Astrocyte (in vitro differentiated cells and primary cell): ENCODE results near the gene RPH3AL. TPM values are rescaled to one million over a fixed set of nuclear protein-coding genes. Genes with fewer than 3 reads are reported as not detected.
A peak's percentile ranks its signal among the peaks of the same experiment; 100 is the strongest.

ENCODE experiments used
- DNase-seq: peaks from one replicate; pipeline ENCODE4 v3.0.0-alpha.2; 2010; ENCODE audit warnings: low read depth
- FAIRE-seq: peaks from 2 replicates; lab custom pipeline; 2011; peaks lifted over from hg19 to GRCh38; lab: Jason Lieb, UNC
- H2AFZ ChIP-seq: 2 replicates; pipeline ENCODE4 v1.6.0; 2012; ENCODE audit warnings: low read depth, low read length, inconsistent platforms
- H3K27ac ChIP-seq: 2 replicates; pipeline ENCODE4 v1.5.1; 2011; ENCODE audit warnings: low read depth, low read length, inconsistent platforms
- H3K27me3 ChIP-seq: 2 replicates; pipeline ENCODE4 v1.6.0; 2011; ENCODE audit warnings: low read length, inconsistent platforms; ENCODE audit not compliant: insufficient read depth
- H3K36me3 ChIP-seq: 2 replicates; pipeline ENCODE4 v1.5.1; 2011; ENCODE audit warnings: low read length, inconsistent platforms; ENCODE audit not compliant: insufficient read depth
- H3K4me1 ChIP-seq: 2 replicates; pipeline ENCODE4 v1.5.1; 2011; ENCODE audit warnings: low read length, inconsistent platforms; ENCODE audit not compliant: insufficient read depth
- H3K4me2 ChIP-seq: 2 replicates; pipeline ENCODE4 v1.6.0; 2012; ENCODE audit warnings: low read length, inconsistent platforms
- H3K4me3 ChIP-seq: 2 replicates; pipeline ENCODE4 v1.5.1; 2011; ENCODE audit warnings: low read depth, mild to moderate bottlenecking, low read length, inconsistent platforms; ENCODE audit not compliant: insufficient read depth
- H3K79me2 ChIP-seq: 2 replicates; pipeline ENCODE4 v1.6.0; 2012; ENCODE audit warnings: mild to moderate bottlenecking, low read length, inconsistent platforms; ENCODE audit not compliant: insufficient read depth
- H3K9ac ChIP-seq: 2 replicates; pipeline ENCODE4 v1.6.0; 2012; ENCODE audit warnings: mild to moderate bottlenecking, low read length, inconsistent platforms
- H3K9me3 ChIP-seq: 2 replicates; pipeline ENCODE4 v1.5.1; 2012; ENCODE audit warnings: low read depth, mild to moderate bottlenecking, low read length, inconsistent platforms; ENCODE audit not compliant: insufficient read depth
- H4K20me1 ChIP-seq: 2 replicates; pipeline ENCODE4 v1.6.0; 2012; ENCODE audit warnings: low read length, inconsistent platforms; ENCODE audit not compliant: insufficient read depth
- H3K27ac Mint-ChIP-seq: one replicate; pipeline ENCODE4 v1.8.0; 2021; ENCODE audit warnings: mild to moderate bottlenecking, mixed read lengths; ENCODE audit not compliant: unreplicated experiment
- H3K27me3 Mint-ChIP-seq: one replicate; pipeline ENCODE4 v1.8.0; 2021; ENCODE audit warnings: low read depth, mixed read lengths; ENCODE audit not compliant: unreplicated experiment
- H3K36me3 Mint-ChIP-seq: one replicate; pipeline ENCODE4 v1.8.0; 2021; ENCODE audit warnings: low read depth, mixed read lengths; ENCODE audit not compliant: unreplicated experiment
- H3K4me1 Mint-ChIP-seq: one replicate; pipeline ENCODE4 v1.8.0; 2021; ENCODE audit warnings: low read depth, mixed read lengths; ENCODE audit not compliant: unreplicated experiment
- H3K4me3 Mint-ChIP-seq: one replicate; pipeline ENCODE4 v1.8.0; 2021; ENCODE audit warnings: mild to moderate bottlenecking, moderate library complexity, mixed read lengths; ENCODE audit not compliant: unreplicated experiment
- H3K9me3 Mint-ChIP-seq: one replicate; pipeline ENCODE4 v1.8.0; 2021; ENCODE audit warnings: mild to moderate bottlenecking, mixed read lengths; ENCODE audit not compliant: unreplicated experiment
- CTCF ChIP-seq: IDR thresholded peaks from 2 replicates; pipeline ENCODE4 v1.5.1; 2011; ENCODE audit warnings: low read depth, mild to moderate bottlenecking, inconsistent platforms, low read length, moderate library complexity; ENCODE audit not compliant: insufficient read depth
- EZH2 ChIP-seq: IDR thresholded peaks from 2 replicates; pipeline ENCODE4 v1.6.1; 2012; ENCODE audit warnings: mild to moderate bottlenecking, low read length, inconsistent platforms; ENCODE audit not compliant: insufficient read depth
- total RNA-seq: library from RNA; stranded (reverse); gene quantifications from 2 replicates; pipeline ENCODE4 v1.2.1, GENCODE V29; 2021

Gene RPH3AL
- total RNA-seq, 1 donor from 2014 or later = 3.7 TPM

GRCh38 chr17:193426-193810, 159.2 kb downstream of the RPH3AL start:
- no peaks in the 10 kb centered on the region for H3K4me1 Mint-ChIP-seq
- no peak overlapping the region for H3K4me3 Mint-ChIP-seq
- Histone ChIP-seq H3K9ac (no peak overlapping the region), H3K79me2 (no peaks in the 10 kb centered on the region), H3K4me2 (no peak overlapping the region), H3K4me3 (no peak overlapping the region), H3K27me3 (peaks cover 6% of the 10 kb centered on the region), H4K20me1 (no peaks in the 10 kb centered on the region), H3K9me3 (no peaks in the 10 kb centered on the region), H3K4me1 (no peaks in the 10 kb centered on the region), H3K27ac (no peak overlapping the region), H3K36me3 (no peaks in the 10 kb centered on the region), H2AFZ (no peak overlapping the region)
- H3K9me3 Mint-ChIP-seq = no peaks in the 10 kb centered on the region
- no peaks in the 10 kb centered on the region for H3K36me3 Mint-ChIP-seq
- peak overlapping the region; percentile 47 for H3K27ac Mint-ChIP-seq
- no peak for TF ChIP-seq CTCF
- no peak for TF ChIP-seq EZH2
- FAIRE-seq (no peak), DNase-seq (no peak)
- peaks cover 13% of the 10 kb centered on the region for H3K27me3 Mint-ChIP-seq

GRCh38 chr17:192666-193425, 159.8 kb downstream of the RPH3AL start:
- H3K4me3 ChIP-seq = no peak overlapping the region
- H3K9me3 ChIP-seq = no peaks in the 10 kb centered on the region
- no peaks in the 10 kb centered on the region for H3K4me1 Mint-ChIP-seq
- no peak overlapping the region for H3K4me2 ChIP-seq
- no peak for DNase-seq
- H3K36me3 Mint-ChIP-seq = no peaks in the 10 kb centered on the region
- H4K20me1 ChIP-seq = no peaks in the 10 kb centered on the region
- peaks cover 6% of the 10 kb centered on the region for H3K27me3 ChIP-seq
- H3K9ac ChIP-seq = no peak overlapping the region
- H3K79me2 ChIP-seq = no peaks in the 10 kb centered on the region
- H3K36me3 ChIP-seq = no peaks in the 10 kb centered on the region
- no peaks in the 10 kb centered on the region for H3K4me1 ChIP-seq
- H3K9me3 Mint-ChIP-seq = no peaks in the 10 kb centered on the region
- TF ChIP-seq EZH2 (no peak), CTCF (no peak)
- FAIRE-seq = no peak
- H3K4me3 Mint-ChIP-seq = no peak overlapping the region
- peaks cover 13% of the 10 kb centered on the region for H3K27me3 Mint-ChIP-seq
- no peak overlapping the region for H3K27ac ChIP-seq
- H3K27ac Mint-ChIP-seq = peak overlapping the region; percentile 47
- no peak overlapping the region for H2AFZ ChIP-seq

GRCh38 chr17:189444-189843, 163.2 kb downstream of the RPH3AL start:
- no peaks in the 10 kb centered on the region for H3K79me2 ChIP-seq

More at GRCh38 chr17:189444-189843, 163.2 kb downstream of the RPH3AL start:
- Mint-ChIP-seq H3K9me3 (no peaks in the 10 kb centered on the region), H3K27ac (no peak overlapping the region), H3K27me3 (peaks cover 31% of the 10 kb centered on the region), H3K4me3 (no peak overlapping the region), H3K4me1 (no peaks in the 10 kb centered on the region), H3K36me3 (no peaks in the 10 kb centered on the region)
- TF ChIP-seq EZH2 (no peak), CTCF (no peak)
- Histone ChIP-seq H2AFZ (no peak overlapping the region), H3K4me2 (no peak overlapping the region), H3K9me3 (no peaks in the 10 kb centered on the region), H3K4me3 (no peak overlapping the region), H3K9ac (no peak overlapping the region), H3K4me1 (no peaks in the 10 kb centered on the region), H3K27ac (no peak overlapping the region), H4K20me1 (no peaks in the 10 kb centered on the region), H3K27me3 (peaks cover 20% of the 10 kb centered on the region), H3K36me3 (no peaks in the 10 kb centered on the region)
- DNase-seq = no peak
- FAIRE-seq = no peak
